ENCODE data around the gene CCDC112. TPM values are rescaled to one million over a fixed set of nuclear protein-coding genes. Genes with fewer than 3 reads are reported as not detected.
"Not testable (repeated sequence)": the region's sequence is repeated elsewhere in the genome, so short reads cannot be mapped to it uniquely, and the experiment has no call there.

Gene CCDC112
- total RNA-seq, 4 donors from 2014 or later, result 4.7 to 7.2 (median 4.8) TPM

DNA sequence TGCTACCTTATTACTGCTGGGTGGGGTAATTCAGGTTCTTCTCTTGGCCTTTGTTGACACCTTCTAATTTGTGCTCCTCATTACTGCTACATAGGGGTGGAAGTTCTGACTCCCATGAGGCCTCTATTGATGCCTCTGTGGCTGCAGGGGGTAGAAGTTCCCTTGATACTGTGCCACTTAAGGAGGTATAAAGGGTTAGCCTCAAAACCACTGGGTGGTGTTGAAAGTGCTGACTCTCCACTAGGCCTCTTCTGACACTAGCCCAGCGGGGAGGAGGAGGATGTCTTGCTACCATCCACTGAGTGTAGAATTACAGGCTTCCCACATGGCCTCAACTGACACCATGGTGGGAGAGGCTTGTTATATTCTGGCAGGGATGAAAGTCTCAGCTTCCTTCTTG, 36.7 kb upstream of the CCDC112 start:
- no peak overlapping the region for H3K4me3 ChIP-seq
- no peaks in the 10 kb centered on the region for H3K9me3 ChIP-seq
- H3K36me3 ChIP-seq, result no peaks in the 10 kb centered on the region
- 100% methylated on average over 1 of the region's 1 CpG; no CpG with 5 or more reads in 1 of the 2 donors for WGBS, 2 donors
- no peak for DNase-seq
- intact Hi-C loops (cut with DNase I), result no loop called here
- no peaks in the 10 kb centered on the region for H3K4me1 ChIP-seq
- TF ChIP-seq, protein P1, sequence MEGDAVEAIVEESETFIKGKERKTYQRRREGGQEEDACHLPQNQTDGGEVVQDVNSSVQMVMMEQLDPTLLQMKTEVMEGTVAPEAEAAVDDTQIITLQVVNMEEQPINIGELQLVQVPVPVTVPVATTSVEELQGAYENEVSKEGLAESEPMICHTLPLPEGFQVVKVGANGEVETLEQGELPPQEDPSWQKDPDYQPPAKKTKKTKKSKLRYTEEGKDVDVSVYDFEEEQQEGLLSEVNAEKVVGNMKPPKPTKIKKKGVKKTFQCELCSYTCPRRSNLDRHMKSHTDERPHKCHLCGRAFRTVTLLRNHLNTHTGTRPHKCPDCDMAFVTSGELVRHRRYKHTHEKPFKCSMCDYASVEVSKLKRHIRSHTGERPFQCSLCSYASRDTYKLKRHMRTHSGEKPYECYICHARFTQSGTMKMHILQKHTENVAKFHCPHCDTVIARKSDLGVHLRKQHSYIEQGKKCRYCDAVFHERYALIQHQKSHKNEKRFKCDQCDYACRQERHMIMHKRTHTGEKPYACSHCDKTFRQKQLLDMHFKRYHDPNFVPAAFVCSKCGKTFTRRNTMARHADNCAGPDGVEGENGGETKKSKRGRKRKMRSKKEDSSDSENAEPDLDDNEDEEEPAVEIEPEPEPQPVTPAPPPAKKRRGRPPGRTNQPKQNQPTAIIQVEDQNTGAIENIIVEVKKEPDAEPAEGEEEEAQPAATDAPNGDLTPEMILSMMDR (IDR thresholded peaks at IDR 0.05), result no peak
- no peak for TF ChIP-seq POLR2A (IDR thresholded peaks at IDR 0.05)
- no peak overlapping the region for H3K27ac ChIP-seq
- no peaks in the 10 kb centered on the region for H3K27me3 ChIP-seq

DNA sequence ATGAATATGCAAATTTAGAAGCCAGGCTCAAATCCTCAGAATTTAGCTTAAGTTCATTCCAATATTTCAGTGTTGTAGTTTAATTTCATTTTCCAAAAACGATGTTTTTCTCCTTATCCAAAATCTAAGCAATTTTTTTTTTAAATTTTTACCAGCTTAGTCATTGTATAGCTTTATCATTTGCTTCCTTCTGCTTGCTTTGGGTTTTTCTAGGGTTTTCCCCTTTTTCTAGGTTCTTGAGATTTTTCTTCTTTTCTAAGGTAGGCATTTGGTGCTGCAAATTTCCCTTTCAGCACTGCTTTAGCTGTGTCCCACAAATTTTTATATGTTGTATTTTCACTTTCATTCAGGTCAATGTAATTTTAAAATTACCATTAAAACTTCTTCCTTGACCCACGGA, 34.4 kb upstream of the CCDC112 start:
- intact Hi-C loops (cut with DNase I), result no loop called here
- DNase-seq, result no peak
- Histone ChIP-seq H3K9me3 (no peaks in the 10 kb centered on the region), H3K27ac (no peak overlapping the region), H3K4me3 (no peak overlapping the region), H3K27me3 (no peaks in the 10 kb centered on the region), H3K36me3 (no peaks in the 10 kb centered on the region), H3K4me1 (no peaks in the 10 kb centered on the region)
- TF ChIP-seq, protein P1 (IDR thresholded peaks at IDR 0.05), result no peak
- TF ChIP-seq POLR2A (IDR thresholded peaks at IDR 0.05), result no peak
- 35 to 45% methylated on average over 2 of the region's 2 CpGs for WGBS, 2 donors

DNA sequence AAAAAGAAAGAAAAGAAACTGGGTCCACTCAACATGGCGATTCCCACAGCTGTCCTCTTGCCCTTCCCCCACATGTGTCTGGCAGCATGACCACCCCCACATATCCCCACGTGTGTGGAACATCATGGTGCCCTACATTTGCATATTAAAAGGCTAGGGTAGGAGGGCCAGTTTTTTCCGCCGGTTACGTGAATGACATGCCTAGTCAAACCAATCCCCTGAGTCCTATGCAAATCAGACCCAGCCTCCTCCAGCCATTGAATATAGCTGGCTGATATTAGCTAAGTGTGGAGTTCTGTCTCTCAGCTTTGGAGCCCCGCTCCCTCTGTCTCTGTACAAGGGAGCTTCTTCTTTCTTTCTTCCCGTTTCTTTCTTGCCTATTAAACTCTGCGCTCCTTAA, 33.0 kb upstream of the CCDC112 start:
- intact Hi-C loops (cut with DNase I), result no loop called here
- H3K9me3 ChIP-seq, result no peaks in the 10 kb centered on the region
- H3K4me1 ChIP-seq, result no peaks in the 10 kb centered on the region
- no peak overlapping the region for H3K27ac ChIP-seq
- WGBS, 2 donors, result 73 to 80% methylated on average over 8 of the region's 8 CpGs
- TF ChIP-seq, protein P1 (IDR thresholded peaks at IDR 0.05), result no peak
- TF ChIP-seq POLR2A (IDR thresholded peaks at IDR 0.05), result no peak
- H3K4me3 ChIP-seq, result no peak overlapping the region
- DNase-seq, result no peak
- no peaks in the 10 kb centered on the region for H3K27me3 ChIP-seq
- no peaks in the 10 kb centered on the region for H3K36me3 ChIP-seq

DNA sequence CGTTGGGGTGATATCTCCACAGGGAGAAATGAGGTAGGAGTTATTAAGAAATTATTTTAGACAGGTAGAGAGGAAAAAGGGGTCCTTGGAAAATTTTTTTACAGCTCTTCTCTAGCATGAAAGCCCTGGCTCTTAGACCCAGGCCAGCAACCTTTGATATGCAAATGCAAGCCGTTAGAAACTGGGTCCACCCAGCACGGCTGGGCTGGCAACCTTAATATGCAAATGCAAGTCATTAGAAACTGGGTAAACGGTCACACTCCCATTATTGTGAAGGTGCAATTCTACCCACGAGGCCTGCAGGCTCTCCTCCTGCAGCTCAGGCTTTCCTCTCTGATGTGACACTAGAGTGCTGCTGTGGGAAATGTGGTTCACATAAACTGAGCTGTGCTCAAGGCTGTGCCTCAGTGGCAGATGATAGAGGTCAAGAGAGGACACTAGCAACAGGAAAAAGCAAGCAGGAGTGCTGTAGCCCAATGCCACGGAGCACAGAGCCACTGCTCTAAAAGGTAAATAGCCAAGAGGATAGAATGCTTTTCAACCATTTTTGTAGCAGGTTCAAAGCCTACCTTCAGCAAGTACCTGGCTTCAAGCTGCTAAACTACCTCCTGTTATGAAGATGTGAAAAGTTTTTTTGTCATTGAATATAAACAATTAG, 32.3 kb upstream of the CCDC112 start:
- H3K4me1 ChIP-seq; H3K27me3 ChIP-seq; H3K27ac ChIP-seq; intact Hi-C loops (cut with DNase I); H3K9me3 ChIP-seq; H3K4me3 ChIP-seq; H3K36me3 ChIP-seq; DNase-seq: not testable (repeated sequence)
- 50% methylated on average over 6 of the region's 6 CpGs for WGBS, 2 donors

DNA sequence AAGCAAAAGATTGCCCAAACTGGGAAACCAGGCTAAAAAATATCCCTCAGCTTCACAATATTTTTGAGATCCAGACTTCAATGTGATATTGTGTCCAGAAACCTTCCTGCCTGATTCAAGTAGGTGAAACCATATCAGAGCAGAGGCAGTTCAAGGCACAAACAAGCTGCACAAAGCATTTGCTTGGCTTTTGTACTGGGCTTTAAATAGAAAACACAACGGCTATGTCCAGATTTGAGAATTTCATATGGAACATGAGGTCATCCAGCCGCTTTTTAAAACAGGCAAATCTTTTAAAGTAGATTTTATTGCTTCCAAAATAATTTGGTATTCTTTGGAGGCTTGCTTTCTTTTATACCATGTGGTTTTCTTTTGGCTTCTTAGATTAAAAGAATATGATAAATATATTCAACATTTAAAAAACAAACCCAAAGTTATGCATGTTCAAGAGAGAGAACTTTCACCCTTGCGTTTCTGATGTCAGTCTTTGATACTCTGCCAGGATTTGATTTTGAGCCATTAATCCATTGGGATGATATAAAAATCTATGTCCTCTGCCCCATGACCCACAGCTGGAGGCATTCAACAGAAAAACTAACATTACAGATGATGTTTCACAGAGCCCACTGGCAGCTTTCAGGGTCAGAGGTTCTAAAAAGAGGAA, 29.0 kb upstream of the CCDC112 start:
- peak overlapping the region in 1 of 4 donors; percentile 6 for H3K27ac ChIP-seq
- H3K4me3 ChIP-seq, result no peak overlapping the region
- H3K4me1 ChIP-seq, result no peaks in the 10 kb centered on the region
- WGBS, 2 donors, result 63 to 74% methylated on average over 3 of the region's 3 CpGs
- H3K9me3 ChIP-seq, result no peaks in the 10 kb centered on the region
- no peak for TF ChIP-seq POLR2A (IDR thresholded peaks at IDR 0.05)
- TF ChIP-seq, protein P1 (IDR thresholded peaks at IDR 0.05), result no peak
- intact Hi-C loops (cut with DNase I), result no loop called here
- no peaks in the 10 kb centered on the region for H3K27me3 ChIP-seq
- no peak for DNase-seq
- H3K36me3 ChIP-seq, result no peaks in the 10 kb centered on the region

Data from esophagus squamous epithelium (tissue), 5 donors.